GM11168 (cell line): Measurements from ENCODE around the gene ICAM5.
"Not testable (repeated sequence)": the region's sequence is repeated elsewhere in the genome, so short reads cannot be mapped to it uniquely, and the experiment has no call there.

ENCODE experiments used
- in situ Hi-C: fragments of 300-500 bp; cut with MboI; formaldehyde crosslinking; loops from one replicate; pipeline ENCODE4 v1.12.0; 2022; ENCODE audit warnings: low sequenced_read_pairs; ENCODE audit not compliant: unreplicated experiment

ICAM5 gene

GRCh38 chr19:10335352-10335985 is 45.7 kb downstream of the ICAM5 start:
- in situ Hi-C loops = no loop called here

GRCh38 chr19:10336725-10337124 is 47.0 kb downstream of the ICAM5 start:
- in situ Hi-C loops = not testable (repeated sequence)

DNA sequence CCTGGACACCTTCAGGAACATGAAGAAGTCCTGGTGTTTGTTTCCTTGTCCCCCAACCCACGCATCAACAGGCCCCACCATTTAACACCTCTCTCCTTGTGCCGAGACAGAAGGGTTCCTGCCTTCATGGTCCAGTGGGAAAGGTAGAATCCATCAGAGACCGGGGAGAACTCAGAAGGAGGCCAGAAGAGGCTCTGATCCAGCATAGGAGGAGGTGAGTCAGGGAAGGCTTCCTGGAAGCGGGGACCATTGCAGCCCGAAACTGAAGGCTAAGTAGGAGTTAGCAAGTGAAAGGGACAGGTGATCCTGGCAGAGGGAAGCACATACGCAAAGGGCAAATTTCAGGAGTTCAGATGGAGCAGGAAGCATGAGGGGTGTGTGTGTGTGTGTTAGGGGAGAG is 49.2 kb downstream of the ICAM5 start:
- in situ Hi-C loops = no loop called here

- in situ Hi-C loops = no loop called here
Observed at GRCh38 chr19:10339380-10339960, 49.7 kb downstream of the ICAM5 start, which contains the start of gene ICAM3. TSS of gene ICAM3 (minus strand) at chr19:10339624. CDS start at chr19:10339614, 10 bp downstream.

DNA sequence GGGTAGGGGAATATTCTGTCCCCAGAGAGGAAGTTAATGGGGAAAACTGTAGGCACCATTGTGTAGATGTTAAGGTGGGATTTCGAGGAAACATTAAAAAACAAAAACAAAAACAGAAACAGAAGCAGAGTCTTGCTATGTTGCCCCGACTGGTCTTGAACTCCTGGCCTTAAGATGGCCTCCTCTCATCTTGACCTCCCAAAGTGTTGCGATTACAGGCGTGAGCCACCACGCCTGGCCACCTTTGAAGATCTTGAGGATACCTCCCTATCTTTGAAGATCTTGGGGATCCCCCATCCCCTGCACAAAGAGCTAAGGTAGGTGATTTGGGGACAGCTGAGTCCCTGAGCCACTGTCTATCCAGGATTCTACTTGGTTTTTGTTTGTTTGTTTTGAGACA is 50.2 kb downstream of the ICAM5 start:
- in situ Hi-C loops = no loop called here

DNA sequence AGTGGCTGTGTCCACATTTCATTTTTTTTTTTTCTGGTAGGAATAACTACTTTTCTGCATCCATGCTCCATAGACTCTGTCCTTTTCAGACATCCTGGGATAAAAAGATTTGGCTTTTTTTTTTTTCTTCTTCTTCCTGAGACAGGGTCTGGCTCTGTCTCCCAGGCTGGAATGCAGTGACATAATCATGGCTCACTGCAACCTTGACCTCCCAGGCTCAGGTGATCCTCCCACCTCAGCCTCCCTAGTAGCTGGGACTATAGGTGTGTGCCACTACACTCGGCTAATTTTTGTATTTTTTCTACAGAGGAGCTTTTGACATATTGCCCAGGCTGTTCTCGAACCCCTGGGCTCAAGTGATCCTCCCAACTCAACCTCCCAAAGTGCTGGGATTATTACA is 53.7 kb downstream of the ICAM5 start:
- in situ Hi-C loops = no loop called here

DNA sequence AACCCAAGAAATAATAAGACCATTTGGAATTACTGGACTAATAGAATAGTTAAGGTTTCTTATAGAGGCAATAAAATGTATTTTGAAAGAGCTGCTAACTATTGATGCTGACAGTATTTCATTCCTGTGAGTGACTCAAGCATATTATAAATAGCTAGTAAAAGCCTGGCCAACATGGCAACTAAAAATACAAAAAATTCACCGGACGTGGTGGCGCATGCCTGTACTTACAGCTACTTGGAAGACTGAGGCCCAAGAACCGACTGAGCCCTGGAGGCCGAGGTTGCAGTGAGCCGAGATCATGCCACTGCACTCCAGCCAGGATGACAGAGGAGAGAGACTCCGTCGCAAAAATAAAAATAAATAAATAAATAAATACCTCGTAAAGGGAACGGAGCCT is 55.0 kb downstream of the ICAM5 start:
- in situ Hi-C loops = no loop called here
